GM20000 (cell line): Measurements from ENCODE around the gene KRT14.

Experiments used
- DNase-seq: peaks from one replicate; pipeline ENCODE4 v3.0.0; 2012; ENCODE audit warnings: low spot score
- TF ChIP-seq, protein P1 (sequence below): IDR thresholded peaks from 2 replicates; pipeline ENCODE4 v1.5.1; 2012; ENCODE audit warnings: mild to moderate bottlenecking, control low read depth; ENCODE audit errors: extremely low read depth, missing control alignments

The KRT14 gene

GRCh38 chr17:41586863-41587495 lies at the start of gene KRT14:
KRT14 (minus strand) TSS chr17:41586895; CDS start chr17:41586834, 61 bp downstream.
- DNase-seq, result no peak
- TF ChIP-seq, protein P1, sequence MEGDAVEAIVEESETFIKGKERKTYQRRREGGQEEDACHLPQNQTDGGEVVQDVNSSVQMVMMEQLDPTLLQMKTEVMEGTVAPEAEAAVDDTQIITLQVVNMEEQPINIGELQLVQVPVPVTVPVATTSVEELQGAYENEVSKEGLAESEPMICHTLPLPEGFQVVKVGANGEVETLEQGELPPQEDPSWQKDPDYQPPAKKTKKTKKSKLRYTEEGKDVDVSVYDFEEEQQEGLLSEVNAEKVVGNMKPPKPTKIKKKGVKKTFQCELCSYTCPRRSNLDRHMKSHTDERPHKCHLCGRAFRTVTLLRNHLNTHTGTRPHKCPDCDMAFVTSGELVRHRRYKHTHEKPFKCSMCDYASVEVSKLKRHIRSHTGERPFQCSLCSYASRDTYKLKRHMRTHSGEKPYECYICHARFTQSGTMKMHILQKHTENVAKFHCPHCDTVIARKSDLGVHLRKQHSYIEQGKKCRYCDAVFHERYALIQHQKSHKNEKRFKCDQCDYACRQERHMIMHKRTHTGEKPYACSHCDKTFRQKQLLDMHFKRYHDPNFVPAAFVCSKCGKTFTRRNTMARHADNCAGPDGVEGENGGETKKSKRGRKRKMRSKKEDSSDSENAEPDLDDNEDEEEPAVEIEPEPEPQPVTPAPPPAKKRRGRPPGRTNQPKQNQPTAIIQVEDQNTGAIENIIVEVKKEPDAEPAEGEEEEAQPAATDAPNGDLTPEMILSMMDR, result no peak

GRCh38 chr17:41635121-41636097 lies 48.7 kb upstream of the KRT14 start:
- TF ChIP-seq, protein P1, result no peak
- no peak for DNase-seq

DNA sequence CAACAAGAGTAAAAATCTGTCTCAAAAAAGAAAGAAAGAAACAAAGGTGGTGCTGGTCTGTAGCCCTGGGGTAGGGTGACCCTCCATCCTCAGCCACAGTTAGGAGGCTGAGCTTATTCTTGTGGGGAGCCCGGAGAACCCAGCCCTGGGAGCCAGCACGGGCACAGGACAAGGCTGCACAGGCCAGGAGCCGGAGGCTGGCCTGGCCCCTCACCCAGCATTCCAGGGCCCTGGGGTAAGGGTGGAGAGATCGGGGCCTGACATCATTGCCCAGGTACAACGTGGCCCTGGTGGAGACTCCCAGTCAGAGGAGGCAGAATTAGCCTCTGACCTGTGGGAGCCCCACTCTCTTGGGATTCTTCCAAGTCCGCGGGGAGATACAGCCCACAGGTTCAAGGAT lies 47.9 kb upstream of the KRT14 start:
- no peak for DNase-seq

DNA sequence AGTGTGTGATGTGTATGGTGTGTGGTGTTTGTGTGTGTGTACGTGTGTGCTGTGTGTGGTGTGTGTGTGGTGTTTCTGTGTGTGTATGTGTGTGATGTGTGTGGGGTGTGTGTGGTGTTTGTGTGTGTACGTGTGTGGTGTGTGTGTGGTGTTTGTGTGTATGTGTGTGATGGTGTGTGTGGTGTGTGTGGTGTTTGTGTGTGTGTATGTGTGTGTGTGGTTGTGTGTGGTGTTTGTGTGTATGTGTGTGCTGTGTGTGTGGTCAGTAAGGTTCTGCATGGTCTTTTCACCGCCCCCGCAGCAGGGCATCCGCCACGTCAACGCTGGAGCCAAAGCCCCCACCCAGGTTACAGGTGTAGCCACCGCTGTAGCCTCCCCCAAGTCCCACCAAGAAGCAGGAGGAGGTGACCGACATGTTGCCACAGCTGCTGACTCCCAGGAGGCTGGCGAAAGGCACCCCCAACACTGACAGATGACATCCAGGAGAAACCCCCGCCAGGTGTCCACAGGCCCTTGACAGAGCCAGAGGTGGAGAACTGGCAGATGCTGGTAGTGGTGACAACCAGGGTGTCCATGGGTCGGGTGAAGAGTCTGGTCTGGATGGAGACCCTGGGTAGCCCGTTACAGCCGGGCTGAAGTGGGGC lies 47.0 kb upstream of the KRT14 start:
- TF ChIP-seq, protein P1, result no peak
- no peak for DNase-seq

More for the DNA sequence above, 47.9 kb upstream of the KRT14 start:
- TF ChIP-seq, protein P1, result no peak

GRCh38 chr17:41632482-41633105 lies 45.9 kb upstream of the KRT14 start:
- TF ChIP-seq, protein P1, result no peak
- DNase-seq, result no peak

GRCh38 chr17:41631898-41632285 lies 45.2 kb upstream of the KRT14 start:
- TF ChIP-seq, protein P1, result no peak
- DNase-seq, result no peak
